T1000 (cell line): Measurements from ENCODE around the gene ZNF746.
"Not testable (repeated sequence)": the region's sequence is repeated elsewhere in the genome, so short reads cannot be mapped to it uniquely, and the experiment has no call there.

Source experiments
- DNase-seq: peaks from one replicate; lab custom pipeline; 2025; ENCODE audit warnings: mixed read lengths; lab: John Stamatoyannopoulos, UW

The ZNF746 gene

DNA sequence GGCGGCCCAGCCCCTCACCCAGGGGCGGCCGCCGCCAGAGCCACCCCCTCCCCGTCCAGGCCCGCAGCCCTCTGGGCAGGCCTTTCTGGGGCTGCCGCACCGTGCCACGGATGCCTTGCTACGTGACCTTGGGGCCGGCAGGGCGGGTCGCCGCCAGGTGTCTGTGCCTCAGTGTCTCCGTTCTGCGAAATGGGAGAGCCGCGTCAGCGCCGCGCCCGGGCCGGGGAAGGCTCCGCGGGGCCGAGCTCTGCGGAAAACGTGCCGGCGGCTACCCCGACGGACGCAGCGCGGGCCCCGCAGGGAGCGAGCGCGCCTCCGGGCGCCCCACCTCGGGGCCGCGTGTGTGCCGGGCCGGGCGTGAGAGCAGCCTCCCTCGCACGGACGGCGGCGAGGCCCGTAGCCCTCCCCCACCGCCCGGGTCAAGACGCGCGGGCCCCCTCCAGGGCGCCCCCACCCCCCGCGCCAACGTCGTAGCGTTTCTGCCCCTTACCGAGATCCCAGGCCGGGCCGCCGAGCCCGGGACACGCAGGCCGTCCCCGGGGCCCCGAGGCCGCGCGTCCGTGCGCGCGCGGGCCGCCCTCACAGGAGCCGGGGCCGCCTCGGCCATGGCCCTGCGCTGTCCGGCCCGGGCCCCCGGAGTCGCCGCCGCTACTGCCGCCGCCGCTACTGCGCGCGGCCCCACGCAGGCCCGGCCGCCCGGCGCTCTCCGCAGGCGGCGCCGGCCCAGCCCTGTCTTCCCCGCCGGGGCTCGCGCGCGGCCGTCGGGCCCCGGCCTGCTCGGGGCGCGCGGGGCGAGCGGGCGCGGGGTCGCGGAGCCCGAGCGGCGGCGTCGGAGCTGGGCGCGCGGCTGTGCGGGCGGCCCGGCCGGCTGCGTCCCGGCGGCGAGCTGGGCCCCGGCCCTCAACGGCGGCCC is 37.8 kb downstream of the ZNF746 start:
- DNase-seq = no peak

GRCh38 chr7:149459201-149459539 is 38.4 kb downstream of the ZNF746 start:
- no peak for DNase-seq

DNA sequence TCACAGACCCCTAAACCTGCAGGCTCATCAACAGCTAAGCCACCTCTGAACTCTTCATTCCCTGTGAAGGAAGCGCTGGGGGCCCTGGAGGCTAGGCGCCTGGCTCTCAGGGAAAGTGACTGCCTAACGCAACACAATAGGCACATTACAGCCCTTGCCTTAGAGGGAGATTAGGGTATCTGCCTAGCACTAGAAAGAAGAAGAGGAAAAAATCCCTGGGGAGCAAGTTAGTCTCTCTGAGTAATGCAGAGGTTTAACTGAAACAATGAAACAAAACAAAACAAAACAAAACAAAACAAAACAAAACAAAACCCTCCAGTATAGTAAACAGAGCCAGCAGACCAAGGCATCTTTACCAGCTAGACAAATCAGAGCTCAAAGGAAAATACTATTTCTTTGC is 39.4 kb downstream of the ZNF746 start:
- DNase-seq = no peak

GRCh38 chr7:149457766-149458165 is 39.8 kb downstream of the ZNF746 start:
- DNase-seq = no peak

DNA sequence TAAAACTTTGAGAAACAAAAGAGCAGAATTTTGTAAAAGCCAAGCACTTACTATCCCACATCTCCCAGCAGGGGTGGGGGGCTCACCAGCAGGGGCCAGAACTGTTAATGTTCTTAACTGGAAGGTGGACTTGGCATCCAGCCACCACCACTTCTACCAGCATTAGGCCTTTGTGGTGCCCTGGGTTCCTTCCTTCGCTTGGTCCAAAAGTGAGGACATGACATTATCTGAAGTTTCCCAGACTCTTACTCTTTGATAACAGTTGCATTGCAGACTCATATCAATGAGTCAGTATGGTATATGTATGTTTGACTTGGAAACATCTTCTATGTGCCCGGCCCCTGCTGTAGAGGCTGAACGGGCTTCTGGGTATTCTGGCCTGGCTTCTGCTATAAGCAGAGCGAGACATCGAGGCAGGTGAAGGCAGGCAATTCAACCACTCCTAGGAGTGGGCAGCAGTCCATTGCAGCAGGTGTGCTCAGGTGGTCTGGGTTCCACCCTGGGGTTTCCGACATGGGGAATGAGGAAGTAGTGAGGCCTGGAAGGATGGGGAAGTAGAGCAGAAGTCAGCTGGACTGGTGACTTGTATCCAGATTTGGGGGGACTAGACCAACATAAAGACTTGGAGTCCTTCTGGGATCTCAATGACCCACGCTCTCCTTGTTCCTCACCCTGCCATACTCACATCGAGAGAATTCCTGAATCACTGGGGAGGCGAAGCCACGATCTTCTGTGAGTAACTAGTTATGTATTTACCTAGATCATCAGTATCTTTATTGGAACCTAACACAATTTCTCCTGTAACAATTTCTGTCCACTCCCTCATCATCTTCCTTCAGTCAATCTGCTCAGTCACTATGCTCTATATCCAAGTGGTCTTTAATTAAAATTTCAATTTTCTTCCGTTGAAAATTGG is 40.8 kb downstream of the ZNF746 start:
- DNase-seq = no peak

DNA sequence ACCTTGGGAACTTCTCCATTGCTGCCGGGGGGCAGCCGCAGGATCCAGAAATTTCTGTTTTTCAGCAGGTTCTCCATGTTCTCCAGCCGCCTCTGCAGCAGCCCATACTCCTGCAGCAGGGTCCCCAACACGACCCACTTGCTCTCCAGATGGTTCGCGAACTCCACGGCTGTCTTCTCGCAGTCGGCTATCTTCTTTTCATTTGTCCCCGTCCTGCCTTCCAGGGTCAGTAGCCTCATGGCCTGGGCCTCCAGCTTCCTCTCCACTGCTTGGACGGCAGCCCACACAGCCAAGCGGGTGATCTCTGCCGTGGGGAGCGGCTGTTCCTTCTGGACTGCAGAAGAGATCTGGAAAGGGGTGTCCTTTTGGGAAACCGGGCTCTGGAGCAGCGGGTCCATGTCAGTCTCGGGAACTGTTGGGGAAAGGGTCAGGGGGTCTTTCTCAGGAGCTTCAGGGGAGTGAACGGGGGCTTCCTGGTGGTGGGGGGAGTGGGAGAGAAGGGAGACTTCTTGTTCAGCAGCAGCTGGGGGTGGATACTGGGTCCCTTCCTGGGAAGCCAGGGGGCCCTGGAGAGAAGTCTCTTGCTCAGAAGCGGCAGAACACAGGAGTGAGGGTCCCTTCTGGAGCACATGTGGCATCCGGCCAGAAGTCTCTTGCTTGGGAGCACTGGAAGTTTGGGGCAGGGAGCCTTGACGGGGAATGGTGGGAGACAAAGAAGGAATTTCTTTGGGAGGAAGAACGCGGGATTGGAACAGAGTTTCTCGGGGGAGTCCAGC is 42.2 kb downstream of the ZNF746 start:
- DNase-seq = no peak

- no peak for DNase-seq
Measured at GRCh38 chr7:149454750-149455149, 42.9 kb downstream of the ZNF746 start.

DNA sequence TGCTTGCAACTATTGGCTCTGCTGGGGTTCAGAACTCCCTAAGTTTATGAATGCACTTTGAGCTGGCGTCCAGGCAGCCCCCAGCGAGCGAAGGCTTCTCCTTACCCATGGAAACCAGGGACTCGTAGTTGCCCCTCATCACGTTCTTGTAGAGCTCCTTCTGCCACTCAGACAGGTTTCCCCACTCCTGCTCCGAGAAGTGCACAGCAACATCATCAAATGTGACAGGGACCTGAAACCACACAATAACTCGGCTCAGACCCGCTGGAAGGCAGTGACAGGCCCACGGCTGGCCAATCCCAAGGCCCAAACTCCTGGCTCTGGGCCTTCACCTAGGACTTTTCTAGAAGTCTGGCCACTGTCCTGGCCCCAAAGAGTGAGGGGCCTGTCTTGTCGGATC is 43.6 kb downstream of the ZNF746 start:
- DNase-seq = no peak

GRCh38 chr7:149450821-149451220 is 46.8 kb downstream of the ZNF746 start:
- no peak for DNase-seq

DNA sequence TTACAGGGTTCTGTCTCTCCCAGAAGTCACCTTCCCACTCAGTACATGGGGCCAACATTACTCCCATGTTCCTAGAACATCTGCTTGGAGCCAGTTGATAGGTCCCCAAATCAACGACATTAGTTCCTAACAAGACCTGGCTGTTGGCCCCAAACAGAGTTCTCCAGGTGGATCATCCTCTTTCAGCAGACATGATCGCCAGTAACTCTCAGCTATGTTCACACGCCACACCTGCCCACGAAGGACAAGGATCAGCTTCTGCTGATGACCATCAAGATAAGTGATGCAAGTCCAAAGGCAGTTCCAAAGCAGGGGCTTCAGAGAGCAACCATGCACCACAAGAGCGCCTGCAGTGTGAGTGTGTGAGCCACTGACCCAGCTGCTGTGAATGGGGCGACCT is 47.7 kb downstream of the ZNF746 start:
- DNase-seq = no peak

DNA sequence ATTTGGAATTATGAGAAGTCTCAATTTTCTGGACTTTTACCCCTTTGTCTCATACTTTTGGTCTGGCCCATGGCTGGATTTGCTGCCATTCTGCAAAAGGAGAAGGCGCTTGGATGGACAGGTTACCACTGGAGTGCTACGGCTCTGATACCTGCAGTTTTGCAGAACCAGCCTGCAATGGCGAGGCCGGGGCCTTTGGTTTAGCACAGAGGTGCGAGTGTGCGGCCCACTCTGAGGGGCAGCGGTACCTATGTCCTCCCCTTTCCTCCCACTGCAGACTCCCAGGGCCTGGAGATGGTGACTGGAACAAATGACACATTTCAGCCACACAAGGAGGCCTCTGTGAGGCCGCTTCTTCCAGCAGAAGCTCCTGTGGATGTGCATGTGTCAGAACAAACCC is 48.6 kb downstream of the ZNF746 start:
- DNase-seq = no peak

GRCh38 chr7:149446026-149446425 is 51.6 kb downstream of the ZNF746 start:
- DNase-seq = not testable (repeated sequence)

DNA sequence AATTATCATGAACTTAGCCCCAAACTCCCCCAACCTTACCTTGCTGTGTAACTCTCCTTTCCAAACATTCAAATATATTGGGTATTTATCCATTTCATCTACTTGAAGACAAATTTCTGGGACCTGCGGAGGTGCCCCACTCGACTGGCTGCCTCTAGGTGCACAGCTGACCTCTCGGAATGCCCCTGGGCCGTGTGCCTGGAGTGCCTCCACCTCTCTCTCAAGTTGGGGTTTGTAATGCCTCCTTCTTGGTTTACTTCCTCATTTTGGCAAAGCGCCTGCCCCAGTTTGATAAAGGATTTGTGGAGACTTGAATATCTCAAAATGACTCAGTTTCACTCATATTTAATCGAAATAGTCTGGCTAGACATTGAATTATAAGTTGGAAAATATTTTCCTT is 53.3 kb downstream of the ZNF746 start:
- no peak for DNase-seq

DNA sequence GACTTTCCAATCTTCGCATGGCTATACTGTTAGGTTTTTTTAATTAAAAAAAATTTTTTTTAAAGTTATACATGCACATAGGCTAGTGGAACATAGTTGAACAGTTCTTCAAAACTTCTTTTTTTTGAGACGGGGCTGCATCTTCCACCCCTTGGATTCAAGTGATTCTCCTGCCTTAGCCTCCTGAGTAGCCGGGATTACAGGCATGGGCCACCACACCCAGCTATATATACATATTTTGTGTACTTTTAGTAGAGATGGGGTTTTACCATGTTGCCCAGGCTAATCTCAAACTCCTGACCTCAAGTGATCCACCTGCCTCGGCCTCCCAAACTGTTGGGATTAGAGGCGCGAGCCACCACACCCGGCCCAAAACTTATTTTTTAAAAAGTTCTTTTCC is 54.1 kb downstream of the ZNF746 start:
- DNase-seq = no peak

GRCh38 chr7:149442924-149443323 is 54.7 kb downstream of the ZNF746 start:
- DNase-seq = no peak

- DNase-seq = no peak
Measured at GRCh38 chr7:149440222-149440621, 57.4 kb downstream of the ZNF746 start.

GRCh38 chr7:149436358-149436757 is 61.3 kb downstream of the ZNF746 start:
- no peak for DNase-seq

GRCh38 chr7:149433124-149433523 is 64.5 kb downstream of the ZNF746 start:
- no peak for DNase-seq

DNA sequence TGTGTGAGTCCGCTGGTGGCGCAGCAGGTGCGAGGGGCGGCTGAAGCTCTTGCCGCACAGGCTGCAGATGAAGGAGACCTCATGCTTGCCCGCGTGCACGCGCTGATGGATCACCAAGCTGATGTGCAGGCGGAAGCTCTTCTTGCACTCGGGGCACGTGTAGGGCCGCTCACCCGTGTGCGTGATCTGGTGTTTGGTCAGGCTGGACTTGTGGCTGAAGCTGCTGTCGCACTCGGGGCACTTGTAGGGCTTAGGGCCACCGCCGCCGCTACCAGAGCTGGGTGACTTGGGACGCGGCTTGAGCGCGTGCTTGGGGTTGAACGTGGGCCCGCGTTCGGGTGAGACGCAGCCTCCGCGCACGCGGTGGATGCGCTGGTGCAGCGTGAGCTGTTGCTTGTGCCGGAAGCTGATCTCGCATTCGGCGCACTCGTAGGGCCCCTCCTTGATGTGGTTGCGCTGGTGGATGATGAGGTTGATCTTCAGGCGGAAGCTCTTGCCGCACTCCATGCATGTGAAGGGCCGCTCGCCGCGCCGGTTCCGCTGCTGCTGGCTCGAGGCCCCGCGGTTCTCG is 65.4 kb downstream of the ZNF746 start:
- DNase-seq = no peak

DNA sequence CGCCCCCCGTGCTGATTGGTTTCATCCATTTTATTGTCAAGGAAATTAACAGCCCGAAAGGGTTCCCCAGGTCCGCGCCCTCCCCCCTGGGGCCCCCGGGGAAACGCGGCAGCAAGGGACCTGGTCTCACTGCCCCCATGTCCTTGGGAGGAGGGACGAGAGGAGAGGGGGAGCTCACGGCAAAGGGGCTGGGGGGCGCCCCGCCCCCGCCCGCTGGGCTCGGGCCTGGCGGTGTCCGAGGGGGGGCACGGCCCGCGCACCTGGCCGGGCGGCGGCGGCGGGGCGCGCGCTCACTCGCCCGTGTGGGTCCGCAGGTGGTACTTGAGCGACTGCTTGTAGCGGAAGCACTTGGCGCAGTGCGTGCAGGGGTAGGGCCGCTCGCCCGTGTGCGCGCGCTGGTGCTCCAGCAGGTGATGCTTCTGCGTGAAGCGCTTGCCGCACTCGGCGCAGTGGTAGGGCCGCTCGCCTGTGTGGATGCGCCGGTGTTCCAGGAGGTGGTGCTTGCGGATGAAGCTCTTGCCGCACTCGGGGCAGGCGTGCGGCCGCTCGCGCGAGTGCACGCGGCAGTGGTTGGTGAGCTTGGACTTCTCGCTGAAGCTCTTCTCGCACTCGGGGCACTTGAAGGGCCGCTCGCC is 66.0 kb downstream of the ZNF746 start:
- DNase-seq = no peak

DNA sequence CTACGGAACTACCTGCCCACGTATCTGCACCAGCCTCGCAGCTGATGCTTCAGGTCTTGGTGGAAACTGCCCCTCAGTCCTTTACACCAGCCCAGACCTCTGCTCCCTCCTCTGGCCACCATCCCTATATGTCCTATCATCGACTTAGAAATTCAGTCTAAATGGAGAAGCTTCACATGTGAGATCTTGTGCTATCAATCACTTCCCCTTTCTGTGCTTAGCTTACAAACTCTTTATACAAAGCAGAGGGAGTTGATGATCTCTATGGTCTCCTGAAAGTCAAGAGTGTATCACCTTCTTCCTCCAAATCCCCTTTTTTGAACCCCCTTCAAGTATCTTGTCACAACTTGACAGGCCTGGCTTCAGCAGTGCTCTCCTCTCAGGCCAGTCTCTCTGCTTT is 67.4 kb downstream of the ZNF746 start:
- no peak for DNase-seq
